ENCODE measurements around the gene SLC37A1.

SLC37A1 gene

GRCh38 chr21:42509244-42509643, 4.4 kb upstream of the SLC37A1 start:
- DNase-seq: no peak

GRCh38 chr21:42512346-42513034, 1.2 kb upstream of the SLC37A1 start:
- no peak for DNase-seq

- DNase-seq: peak; percentile 67
These were observed 582 bp downstream of the SLC37A1 start for GRCh38 chr21:42513985-42514882.

- DNase-seq: no peak
These were observed 1.2 kb downstream of the SLC37A1 start for GRCh38 chr21:42514883-42515228.

DNA sequence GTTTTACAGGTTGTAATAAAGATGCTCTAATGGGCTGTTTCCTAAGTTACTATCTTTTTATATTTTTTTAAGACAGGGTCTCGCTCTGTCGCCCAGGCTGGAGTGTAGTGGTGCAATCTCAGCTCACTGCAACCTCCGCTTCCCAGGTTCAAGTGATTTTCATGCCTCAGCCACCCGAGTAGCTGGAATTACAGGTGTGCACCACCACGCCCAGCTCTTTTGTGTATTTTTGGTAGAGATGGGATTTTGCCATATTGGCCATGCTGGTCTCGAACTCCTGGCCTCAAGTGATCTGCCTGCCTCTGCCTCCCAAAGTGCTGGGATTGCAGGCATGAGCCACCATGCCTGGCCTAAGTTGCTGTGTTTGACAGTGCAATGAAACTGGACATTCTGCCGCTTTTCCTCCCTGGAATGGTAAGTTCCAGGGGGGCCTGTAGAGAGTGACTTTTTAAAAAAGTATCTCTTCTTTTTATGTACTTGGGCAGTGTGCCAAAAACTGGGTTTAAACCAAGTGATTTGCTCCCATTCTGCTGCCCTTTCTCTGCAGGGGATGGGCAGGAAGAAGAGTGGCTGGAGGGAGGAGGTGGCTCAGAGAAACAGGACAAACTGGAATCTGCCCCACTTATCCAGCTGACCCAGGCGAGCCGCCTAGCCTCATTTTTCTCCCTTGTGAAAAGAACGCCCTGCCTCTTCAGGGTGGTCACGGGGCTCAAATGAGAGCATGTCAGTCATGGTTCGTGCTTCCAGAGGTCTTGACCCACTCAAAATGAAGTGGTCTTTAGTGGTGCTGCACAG, 2.3 kb downstream of the SLC37A1 start:
- no peak for DNase-seq

GRCh38 chr21:42518215-42518614, 4.6 kb downstream of the SLC37A1 start:
- DNase-seq: no peak

GRCh38 chr21:42518626-42519025, 5.0 kb downstream of the SLC37A1 start:
- no peak for DNase-seq

DNA sequence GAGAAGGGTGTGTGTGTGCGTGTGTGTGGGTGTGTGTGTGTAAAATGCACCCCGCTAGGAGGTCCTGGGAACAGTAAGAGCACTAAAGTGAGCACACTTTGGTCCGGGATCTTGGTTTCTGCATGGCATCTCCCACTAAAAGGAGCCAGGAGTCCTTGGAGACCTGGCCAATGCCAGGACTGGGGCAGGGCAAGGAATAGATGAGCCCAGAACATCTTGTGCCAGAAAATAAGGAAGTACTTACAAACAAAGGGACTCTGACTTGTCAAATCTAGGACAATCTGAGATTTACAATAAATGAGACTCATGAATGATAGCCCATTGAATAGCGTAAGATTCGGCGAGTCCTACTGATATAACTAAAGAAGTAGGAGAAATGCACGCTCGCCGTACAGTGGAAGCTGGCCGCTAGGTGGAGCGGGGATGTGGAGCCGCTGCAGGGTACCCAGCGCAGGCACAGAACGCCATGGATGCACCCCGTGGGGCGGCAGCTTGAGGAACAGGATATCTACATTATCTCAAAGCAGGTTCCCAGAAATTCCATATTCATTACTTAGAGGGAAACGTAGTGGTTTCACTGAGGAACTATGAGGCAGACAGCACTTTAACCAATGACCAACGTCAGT, 7.1 kb downstream of the SLC37A1 start:
- DNase-seq: no peak

GRCh38 chr21:42521384-42521783, 7.7 kb downstream of the SLC37A1 start:
- no peak for DNase-seq

- DNase-seq: no peak
These were observed 8.2 kb downstream of the SLC37A1 start for GRCh38 chr21:42521805-42522204.

GRCh38 chr21:42522271-42522670, 8.6 kb downstream of the SLC37A1 start:
- DNase-seq: no peak

GRCh38 chr21:42522771-42523170, 9.1 kb downstream of the SLC37A1 start:
- no peak for DNase-seq

DNA sequence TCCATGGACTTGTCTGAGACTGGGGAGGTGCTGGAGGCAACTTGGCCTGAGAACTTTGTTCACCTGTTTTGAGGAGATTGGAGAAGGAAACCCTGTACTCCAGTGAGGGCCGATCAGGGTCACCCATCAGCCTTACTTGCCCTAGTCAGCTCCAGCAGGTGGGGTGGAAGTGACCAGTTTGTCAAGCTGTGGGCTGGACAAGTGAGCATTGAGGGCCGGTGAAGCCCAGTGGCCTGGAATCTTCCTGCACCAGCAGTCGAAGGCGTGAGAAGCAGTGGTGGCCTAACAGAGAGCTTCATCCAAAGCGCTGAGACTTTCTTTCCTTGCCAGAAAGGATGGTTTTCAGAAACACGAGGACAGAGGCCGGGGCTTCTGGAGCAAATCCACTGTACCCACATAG, 9.6 kb downstream of the SLC37A1 start:
- no peak for DNase-seq

GRCh38 chr21:42523941-42524340, 10.3 kb downstream of the SLC37A1 start:
- peak; percentile 66 for DNase-seq

DNA sequence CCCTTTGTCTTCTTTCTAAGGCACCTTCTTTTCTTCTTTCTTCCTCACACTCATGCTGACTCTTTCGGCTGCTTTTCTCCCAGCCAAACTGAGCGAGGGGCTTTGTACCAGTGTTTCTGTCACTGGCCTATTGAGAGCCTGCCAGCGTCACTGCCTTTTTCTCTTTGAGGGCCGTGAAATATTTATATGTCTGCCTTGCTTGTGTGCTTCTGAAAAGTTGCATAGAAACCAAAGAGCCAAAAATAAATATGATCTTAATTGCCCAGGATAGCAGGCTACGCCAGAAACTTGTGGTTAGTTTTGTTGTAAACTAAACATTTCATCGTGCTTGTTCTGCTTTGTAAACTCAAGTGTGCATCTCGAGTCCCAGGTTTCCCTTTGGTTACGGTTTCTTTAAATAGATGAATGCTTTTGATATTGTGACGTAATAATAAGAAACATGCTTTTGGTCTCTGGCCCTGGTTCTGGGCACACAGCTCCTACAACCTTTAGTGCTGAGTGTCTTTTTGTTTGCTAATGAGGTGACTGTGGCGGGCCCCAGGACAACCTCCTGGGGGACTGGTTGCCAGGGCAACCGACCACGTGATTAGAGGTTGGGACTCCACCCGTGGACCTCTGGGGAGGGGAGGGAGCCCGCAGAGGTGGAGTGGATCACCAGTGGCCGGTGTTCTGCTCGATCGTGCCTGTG, 10.8 kb downstream of the SLC37A1 start:
- DNase-seq: peak; percentile 88

DNA sequence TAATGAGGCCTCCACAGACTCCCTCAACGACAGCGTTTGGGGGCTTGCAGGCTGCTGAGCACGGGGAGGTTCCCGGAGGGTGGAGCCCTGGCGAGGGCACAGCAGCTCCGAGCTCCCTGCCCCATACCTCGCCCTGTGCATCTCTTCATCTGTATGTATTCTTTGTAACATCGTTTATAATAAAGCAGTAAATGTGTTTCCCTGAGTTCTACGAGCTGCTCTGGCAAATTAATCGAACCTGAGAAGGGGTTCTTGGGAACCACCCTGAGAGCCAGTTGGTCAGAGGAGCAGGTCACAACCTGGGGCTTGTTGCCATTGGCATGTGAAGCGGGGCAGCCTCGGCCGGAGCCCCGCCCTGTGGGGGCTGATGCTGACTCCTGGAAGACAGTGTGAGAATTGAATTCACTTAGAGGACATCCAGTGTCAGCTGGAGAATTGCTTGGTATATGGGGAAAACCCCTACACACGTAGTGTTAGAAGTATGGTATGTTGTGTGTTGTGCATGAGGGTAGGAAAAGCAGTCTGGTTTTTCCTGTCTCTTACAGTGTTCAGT, 11.5 kb downstream of the SLC37A1 start:
- DNase-seq: peak; percentile 86

DNA sequence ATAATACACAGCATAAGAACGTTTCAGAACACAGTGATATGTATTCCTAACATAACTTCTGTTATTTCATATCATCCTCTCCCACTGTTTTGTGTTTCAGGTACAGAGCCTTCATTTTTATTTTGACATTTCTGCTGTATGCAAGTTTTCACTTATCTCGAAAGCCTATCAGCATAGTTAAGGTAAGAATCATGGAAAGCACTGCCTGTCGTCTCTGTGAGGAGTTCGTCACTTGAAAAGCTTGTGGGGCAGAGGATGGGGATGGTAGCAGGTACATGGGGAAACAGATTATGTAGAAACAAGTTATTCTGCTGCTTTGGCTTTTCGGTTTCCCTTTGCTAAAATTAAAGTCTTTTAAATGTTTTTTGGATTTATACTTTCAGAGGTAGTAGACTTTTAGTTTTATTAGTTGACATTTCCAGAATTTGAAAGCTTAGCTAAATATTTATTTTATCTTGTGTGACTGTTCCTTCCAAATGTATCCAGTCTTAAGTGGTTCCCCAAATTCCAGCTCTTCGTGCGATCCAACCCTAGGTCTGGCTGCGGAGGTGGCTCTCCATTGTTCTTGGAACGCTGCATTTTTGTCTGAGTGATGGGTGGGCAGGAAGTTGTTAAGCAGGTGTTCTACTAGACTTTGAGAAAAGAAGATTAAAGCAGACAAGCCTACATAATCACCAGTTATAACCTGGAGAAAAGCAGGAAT, 12.2 kb downstream of the SLC37A1 start:
- DNase-seq: peak; percentile 65

DNA sequence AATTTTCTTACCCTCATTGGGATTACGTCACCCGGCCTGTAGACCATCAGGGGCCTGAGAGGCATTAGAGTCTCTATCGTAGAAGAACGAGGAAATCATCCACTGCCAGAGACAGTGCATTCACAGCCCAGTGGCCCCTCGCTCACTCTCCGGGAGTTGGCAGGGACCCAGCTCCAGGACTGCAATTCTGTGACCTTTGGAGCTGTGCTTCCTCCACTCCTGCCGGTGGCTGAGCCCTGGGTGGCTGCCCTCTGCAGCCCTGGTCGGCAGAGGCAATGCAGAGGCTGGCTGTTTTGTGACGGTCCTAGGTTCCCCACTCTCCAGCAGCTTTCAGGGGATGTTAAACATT, 12.7 kb downstream of the SLC37A1 start:
- DNase-seq: peak; percentile 65

GRCh38 chr21:42527127-42527488, 13.5 kb downstream of the SLC37A1 start:
- DNase-seq: no peak

DNA sequence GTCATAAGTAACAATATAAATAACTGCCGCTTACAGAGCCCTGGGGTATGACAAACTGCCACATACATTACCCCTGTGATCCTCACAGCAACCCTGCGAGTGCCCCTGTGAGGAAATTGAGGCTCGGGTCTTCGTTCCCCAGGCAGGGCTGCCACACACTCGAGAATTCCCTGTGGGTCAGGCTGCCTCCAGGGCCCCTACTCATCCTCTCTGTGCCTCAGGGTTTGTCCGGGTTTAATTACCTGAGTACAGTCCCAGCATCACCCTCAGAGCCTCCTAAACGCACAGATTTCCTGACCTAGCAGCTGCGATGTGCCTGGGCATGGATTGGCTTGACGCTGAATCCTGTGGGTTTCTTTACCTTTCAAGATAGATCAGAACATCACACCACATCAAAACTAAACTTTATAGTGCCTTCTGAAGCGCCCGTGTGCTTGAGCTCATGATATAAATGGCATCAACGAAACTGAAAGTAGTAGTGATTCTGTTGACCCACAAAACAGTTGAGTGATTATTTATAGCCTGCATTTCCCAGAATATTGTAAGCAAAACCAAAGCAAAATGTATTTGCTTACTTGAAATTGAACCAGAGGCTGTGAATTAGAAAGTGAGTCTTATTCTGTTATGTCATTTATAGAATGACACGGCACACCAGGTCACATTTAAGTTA, 14.0 kb downstream of the SLC37A1 start:
- no peak for DNase-seq

- no peak for DNase-seq
These were observed 16.5 kb downstream of the SLC37A1 start for GRCh38 chr21:42530167-42530518.
